HepG2 (cell line): ENCODE data around the gene AKR7A3. TPM values are rescaled to one million over a fixed set of nuclear protein-coding genes. Genes with fewer than 3 reads are reported as not detected.

Experiments used
- ATM ChIP-seq: fragments of 450-650 bp; IDR thresholded peaks from 2 replicates; pipeline ENCODE4 v1.7.1; 2017; ENCODE audit warnings: mild to moderate bottlenecking, borderline replicate concordance
- CHCHD3 ChIP-seq: sonication (generic); formaldehyde crosslinking; IDR thresholded peaks from 2 replicates; pipeline ENCODE4 v1.8.0; 2022; ENCODE audit warnings: mild to moderate bottlenecking, missing genetic modification reagents, moderate library complexity
- CREBL2 ChIP-seq: sonication (generic); formaldehyde crosslinking; IDR thresholded peaks from 2 replicates; pipeline ENCODE4 v1.8.1; 2023; ENCODE audit warnings: missing genetic modification reagents, mild to moderate bottlenecking, borderline replicate concordance
- ETV6 ChIP-seq: sonication (generic); formaldehyde crosslinking; conservative IDR thresholded peaks from 2 replicates; pipeline ENCODE4 v1.4.0; 2020; ENCODE audit warnings: missing genetic modification reagents
- HBP1 ChIP-seq: IDR thresholded peaks from 2 replicates; pipeline ENCODE4 v1.6.1; 2016; ENCODE audit warnings: low read depth, control low read depth
- HDAC2 ChIP-seq: sonication (generic); formaldehyde crosslinking; IDR thresholded peaks from 2 replicates; pipeline ENCODE4 v1.4.0; 2020; ENCODE audit warnings: missing genetic modification reagents
- HNRNPH1 ChIP-seq: fragments of 200-400 bp; formaldehyde crosslinking; optimal IDR thresholded peaks from 2 replicates; pipeline ENCODE3; 2017; ENCODE audit warnings: mild to moderate bottlenecking, low read depth, low read length
- HOXA5 ChIP-seq: sonication (generic); formaldehyde crosslinking; IDR thresholded peaks from 2 replicates; pipeline ENCODE4 v1.4.0; 2020; ENCODE audit warnings: missing genetic modification reagents
- KAT8 ChIP-seq: IDR thresholded peaks from 2 replicates; pipeline ENCODE4 v1.6.1; 2016; ENCODE audit warnings: missing genetic modification reagents, missing compliant biosample characterization
- MED8 ChIP-seq: sonication (generic); formaldehyde crosslinking; IDR thresholded peaks from 2 replicates; pipeline ENCODE4 v1.8.1; 2023; ENCODE audit warnings: mild to moderate bottlenecking, missing genetic modification reagents; ENCODE audit not compliant: insufficient replicate concordance
- MTA3 ChIP-seq: sonication (generic); formaldehyde crosslinking; IDR thresholded peaks from 2 replicates; pipeline ENCODE4 v1.4.0; 2020; ENCODE audit warnings: missing genetic modification reagents
- MZF1 ChIP-seq: sonication (generic); formaldehyde crosslinking; IDR thresholded peaks from 2 replicates; pipeline ENCODE4 v1.8.1; 2023; ENCODE audit warnings: mild to moderate bottlenecking, missing genetic modification reagents, borderline replicate concordance
- PAF1 ChIP-seq: IDR thresholded peaks from 2 replicates; pipeline ENCODE4 v1.6.1; 2016; ENCODE audit warnings: missing genetic modification reagents, missing compliant biosample characterization
- RCOR2 ChIP-seq: IDR thresholded peaks from 2 replicates; pipeline ENCODE4 v1.6.1; 2016; ENCODE audit warnings: missing biosample characterization, missing genetic modification reagents
- SP1 ChIP-seq, 2 experiments: fragments of 450-650 bp in 1 of 2; sonication (generic) in 1 of 2; formaldehyde crosslinking in 1 of 2; IDR thresholded peaks; 2 replicates each; pipeline versions ENCODE4 v1.4.0 to v1.6.1; 2016 to 2020; ENCODE audit warnings: missing genetic modification reagents in 1 of 2
- SP140L ChIP-seq: sonication (generic); formaldehyde crosslinking; IDR thresholded peaks from 2 replicates; pipeline ENCODE4 v1.4.0; 2020; ENCODE audit warnings: missing genetic modification reagents, borderline replicate concordance
- THAP9 ChIP-seq: sonication (generic); formaldehyde crosslinking; IDR thresholded peaks from 2 replicates; pipeline ENCODE4; 2020; ENCODE audit warnings: missing genetic modification reagents, mild to moderate bottlenecking, borderline replicate concordance
- ZFP36L2 ChIP-seq: sonication (generic); formaldehyde crosslinking; IDR thresholded peaks from 2 replicates; pipeline ENCODE4 v1.4.0; 2020; ENCODE audit warnings: missing genetic modification reagents
- ZFX ChIP-seq: sonication (generic); formaldehyde crosslinking; IDR thresholded peaks from 2 replicates; pipeline ENCODE4 v1.4.0; 2020; ENCODE audit warnings: mild to moderate bottlenecking, low read depth, missing genetic modification reagents, moderate library complexity
- ZNF260 ChIP-seq: sonication (generic); formaldehyde crosslinking; IDR thresholded peaks from 2 replicates; pipeline ENCODE4 v1.4.0; 2020; ENCODE audit warnings: missing genetic modification reagents, low read depth, mild to moderate bottlenecking, borderline replicate concordance
- ZNF317 ChIP-seq: sonication (generic); formaldehyde crosslinking; IDR thresholded peaks from 2 replicates; pipeline ENCODE4 v1.5.0; 2020; ENCODE audit warnings: mild to moderate bottlenecking, missing genetic modification reagents
- ZNF34 ChIP-seq: sonication (generic); formaldehyde crosslinking; IDR thresholded peaks from 2 replicates; pipeline ENCODE4 v1.4.0; 2020; ENCODE audit warnings: mild to moderate bottlenecking, missing genetic modification reagents, borderline replicate concordance
- ZNF556 ChIP-seq: sonication (generic); formaldehyde crosslinking; IDR thresholded peaks from 2 replicates; pipeline ENCODE4 v1.4.0; 2020; ENCODE audit warnings: mild to moderate bottlenecking, missing genetic modification reagents, borderline replicate concordance
- ZZZ3 ChIP-seq: sonication (generic); formaldehyde crosslinking; IDR thresholded peaks from 2 replicates; pipeline ENCODE4 v1.4.0; 2020; ENCODE audit warnings: missing genetic modification reagents, mild to moderate bottlenecking, borderline replicate concordance
- polyA plus RNA-seq, 8 experiments: library from polyadenylated mRNA; depleted of rRNA in 3 of 8; stranded (reverse) in 7 of 8; unstranded in 1 of 8; fragments of >200 nt; fragmentation: Illumina TruSeq in 4 of 8; extraction: Trizol in 4 of 8; gene quantifications; 2 replicates each; pipeline versions ENCODE4 v1.2.1 to v1.2.3, GENCODE V29; 2011 to 2016; ENCODE audit warnings: low read depth in 4 of 8, missing spikeins in 1 of 8, mixed read lengths in 1 of 8; ENCODE audit not compliant: insufficient read depth in 1 of 8
- total RNA-seq, 5 experiments: library from RNA; depleted of rRNA; stranded (reverse); fragments of >200 nt; fragmentation: Illumina TruSeq; extraction: Trizol; gene quantifications; 2 replicates each; pipeline ENCODE4 v1.2.3, GENCODE V29; 2016; ENCODE audit warnings: low read depth in 1 of 5

The AKR7A3 gene
- total and polyA plus RNA-seq, 2 of the 13 experiments (the other 11 are each of a cell fraction or from before 2014, with no cell fraction given), result 0.58 to 1.00 TPM

GRCh38 chr1:19251305-19252196 is 37.0 kb downstream of the AKR7A3 start, which contains the start of the genes EMC1 and MRTO4 (continued):
- TF ChIP-seq ZFX (CRISPR knock-in tag), result peak; percentile 70
- no peak for TF ChIP-seq ZNF34 (CRISPR knock-in tag)
- TF ChIP-seq PAF1 (CRISPR knock-in tag), result no peak
- no peak for TF ChIP-seq ZFP36L2 (CRISPR knock-in tag)
- TF ChIP-seq ETV6 (CRISPR knock-in tag), result no peak; the same call in 1 of the 2 replicates
- TF ChIP-seq ZNF260 (CRISPR knock-in tag), result no peak
- no peak for TF ChIP-seq RCOR2 (CRISPR knock-in tag)
- no peak for TF ChIP-seq SP1 (IDR thresholded peaks at IDR 0.05)
- peak; percentile 81 for TF ChIP-seq SP1 (CRISPR knock-in tag; IDR thresholded peaks at IDR 0.05)
- peak; percentile 91; the same call in 1 of the 2 replicates for TF ChIP-seq ZZZ3 (CRISPR knock-in tag)
- no peak for TF ChIP-seq HNRNPH1
- no peak; the same call in 1 of the 2 replicates for TF ChIP-seq HOXA5
- peak; percentile 97; the same call in 1 of the 2 replicates for TF ChIP-seq CREBL2 (CRISPR knock-in tag)
- peak; percentile 84 for TF ChIP-seq HBP1
- peak; percentile 39; the same call in 1 of the 2 replicates for TF ChIP-seq MZF1 (CRISPR knock-in tag)
- peak; percentile 95 for TF ChIP-seq THAP9 (CRISPR knock-in tag)
- peak; percentile 96 for TF ChIP-seq KAT8 (CRISPR knock-in tag)
- no peak for TF ChIP-seq CHCHD3 (CRISPR knock-in tag)
- no peak for TF ChIP-seq ATM
- peak; percentile 67 for TF ChIP-seq ZNF556
- TF ChIP-seq MTA3 (CRISPR knock-in tag), result no peak
- TF ChIP-seq ZNF317 (CRISPR knock-in tag), result no peak
- peak; percentile 63 for TF ChIP-seq HDAC2 (CRISPR knock-in tag)
- 0 out of 2 replicates have a peak, but pooled peaks have one; percentile 19 for TF ChIP-seq SP140L (CRISPR knock-in tag)
- TF ChIP-seq MED8, result peak; percentile 92
